GM18511 (cell line): ENCODE results near the gene RALGAPB.

Experiments used
- ATAC-seq: cut with Tn5 transposase; IDR thresholded peaks from one replicate; pipeline ENCODE4 v1.9.1; 2021; ENCODE audit warnings: mild to moderate bottlenecking, moderate library complexity; ENCODE audit not compliant: unreplicated experiment

The RALGAPB gene

DNA sequence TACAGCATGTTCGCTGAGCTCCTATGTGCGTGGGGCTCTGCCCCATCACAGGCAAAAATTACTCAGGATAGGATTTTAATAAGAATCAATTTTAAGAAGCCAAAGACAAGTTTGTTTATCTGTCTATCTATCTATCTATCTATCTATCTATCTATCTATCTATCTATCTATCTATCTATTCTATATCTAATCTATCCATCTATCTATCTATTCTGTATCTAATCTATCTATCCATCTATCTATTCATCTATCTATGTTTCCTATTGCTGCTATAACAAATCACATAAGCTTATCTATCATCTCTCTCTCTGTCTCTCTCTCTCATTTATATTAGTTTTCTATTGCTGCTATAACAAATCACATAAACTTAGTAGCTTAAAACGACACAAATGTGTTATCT lies 130.6 kb downstream of the RALGAPB start:
- no peak for ATAC-seq

DNA sequence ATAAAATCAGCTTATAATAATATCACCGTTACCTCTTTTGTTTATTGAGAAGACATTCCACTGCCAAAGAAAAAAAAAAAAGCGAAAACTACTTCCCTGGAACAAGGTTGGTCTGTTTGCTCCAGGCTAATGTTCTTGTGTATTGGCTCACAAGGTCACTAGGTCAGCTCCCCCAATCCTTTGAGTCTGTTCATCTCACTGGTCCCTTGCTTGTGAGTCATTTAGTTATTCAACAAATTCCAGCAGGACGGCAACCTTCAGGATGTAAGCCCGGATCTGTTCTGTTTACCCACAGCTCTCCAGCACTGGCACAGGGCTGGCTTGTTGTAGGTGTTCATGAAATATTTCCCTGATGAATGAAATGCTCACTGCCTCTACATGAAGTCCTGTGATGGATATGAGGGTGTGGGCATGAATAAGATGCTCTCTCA lies 132.2 kb downstream of the RALGAPB start:
- ATAC-seq, result no peak

DNA sequence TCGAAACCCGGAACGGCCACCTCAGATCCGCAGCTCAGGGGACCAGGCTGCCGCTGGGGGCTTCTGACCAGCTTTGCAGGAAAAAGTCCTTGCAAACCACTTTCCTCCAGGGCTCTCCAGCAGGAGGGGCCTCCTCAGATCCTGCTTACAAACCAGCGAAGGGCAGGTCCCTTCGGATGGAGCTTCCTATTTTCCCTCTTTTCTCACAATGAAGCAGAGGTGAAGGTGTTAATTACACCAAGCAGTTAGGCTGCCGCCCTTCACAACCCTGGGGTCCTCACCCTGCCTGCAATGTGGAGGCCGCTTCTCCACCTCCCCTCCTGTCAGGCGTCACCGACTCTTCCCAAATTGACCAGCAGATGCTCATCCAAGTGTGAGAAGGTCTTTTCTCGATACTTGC lies 134.7 kb downstream of the RALGAPB start:
- no peak for ATAC-seq

DNA sequence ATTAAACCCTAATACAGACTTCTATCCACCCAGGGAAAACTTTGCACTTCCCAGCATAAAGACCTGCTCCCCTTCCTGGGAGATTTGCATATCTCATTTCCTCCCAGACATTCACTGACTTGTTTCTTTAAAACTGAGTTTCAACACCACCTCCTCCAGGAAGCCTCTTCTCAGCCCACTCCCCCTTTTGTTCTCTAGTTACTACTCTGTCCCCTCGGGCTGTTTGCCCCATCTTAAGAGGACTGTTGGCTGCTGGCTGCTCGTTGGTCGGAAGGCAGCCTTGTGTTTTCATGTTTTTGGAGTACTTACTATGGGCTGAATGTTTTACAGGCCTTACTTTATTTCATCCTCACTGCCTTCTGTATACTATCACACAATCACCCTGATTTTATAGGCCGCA lies 135.5 kb downstream of the RALGAPB start:
- no peak for ATAC-seq

DNA sequence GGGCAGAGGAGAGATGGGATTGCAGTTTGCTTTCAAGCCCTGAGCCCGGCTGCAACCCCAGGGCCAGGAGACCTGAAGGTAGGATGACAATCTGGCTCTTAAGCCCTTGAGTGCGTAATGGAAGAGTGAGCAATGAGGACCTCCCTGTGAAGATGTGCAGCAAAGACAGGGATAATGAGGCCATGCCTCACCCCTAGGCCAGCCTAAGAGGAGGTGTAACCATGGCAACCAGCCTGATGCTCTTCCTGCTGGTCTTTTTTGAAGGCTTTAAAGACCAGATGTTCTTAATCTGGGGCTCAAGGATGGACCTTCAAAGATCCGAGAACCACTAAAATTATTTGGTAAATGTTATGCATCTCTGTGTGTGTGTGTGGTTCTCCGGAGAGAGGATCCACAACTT lies 137.2 kb downstream of the RALGAPB start:
- no peak for ATAC-seq

DNA sequence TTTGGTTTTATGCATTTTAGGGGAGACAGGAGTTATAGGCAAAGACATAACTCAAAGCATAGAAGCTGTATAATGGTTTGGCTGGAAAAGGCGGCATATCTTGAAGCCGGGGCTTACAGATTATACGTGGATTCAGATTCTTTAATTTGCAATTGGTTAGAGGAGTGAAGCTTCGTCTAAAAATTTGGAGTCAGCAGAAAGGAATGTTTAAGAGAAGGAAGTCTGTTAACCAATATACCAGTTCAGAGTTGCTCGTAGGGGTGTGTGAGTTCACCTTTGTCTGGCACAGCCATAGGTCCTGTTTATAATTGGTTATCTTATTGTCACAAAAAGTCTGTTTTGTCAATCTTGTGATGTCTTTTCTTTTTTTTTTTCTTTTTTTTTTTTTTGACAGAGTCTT lies 137.9 kb downstream of the RALGAPB start:
- ATAC-seq, result no peak

DNA sequence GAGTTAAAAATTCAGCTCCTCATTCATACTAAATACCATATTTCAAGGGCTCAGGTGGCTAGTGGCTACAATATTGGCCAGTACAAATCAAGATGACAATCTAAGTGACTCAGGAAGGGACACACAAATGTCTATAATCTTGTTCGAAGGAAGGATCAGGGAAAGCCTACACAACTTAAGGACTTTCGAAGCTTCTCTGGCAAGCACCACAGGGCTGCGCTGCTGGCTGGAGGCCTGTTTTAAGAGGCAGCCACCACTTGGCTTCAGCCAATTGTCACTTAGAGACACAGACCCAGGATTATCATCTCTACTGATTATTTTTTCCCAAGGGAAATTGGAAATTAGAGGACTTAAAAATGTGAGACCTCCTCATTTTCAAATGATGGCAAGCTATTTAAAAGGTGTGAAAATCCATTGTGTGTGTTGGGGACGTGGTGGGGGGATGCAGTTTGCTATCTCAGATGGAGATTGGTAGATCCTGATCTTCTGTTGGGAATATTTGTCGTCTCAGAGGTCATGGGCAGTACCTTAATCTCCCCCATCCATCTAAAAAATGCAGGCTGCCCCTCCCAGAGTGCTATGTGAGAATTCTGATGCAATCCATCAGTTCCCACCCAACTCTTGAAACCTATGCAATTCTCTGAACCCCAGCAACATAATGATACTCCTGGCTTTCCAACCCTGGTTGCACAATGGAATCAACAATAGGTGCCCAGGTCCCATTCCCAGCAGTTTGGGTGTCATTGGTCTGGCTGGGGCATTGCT lies 140.3 kb downstream of the RALGAPB start:
- no peak for ATAC-seq

DNA sequence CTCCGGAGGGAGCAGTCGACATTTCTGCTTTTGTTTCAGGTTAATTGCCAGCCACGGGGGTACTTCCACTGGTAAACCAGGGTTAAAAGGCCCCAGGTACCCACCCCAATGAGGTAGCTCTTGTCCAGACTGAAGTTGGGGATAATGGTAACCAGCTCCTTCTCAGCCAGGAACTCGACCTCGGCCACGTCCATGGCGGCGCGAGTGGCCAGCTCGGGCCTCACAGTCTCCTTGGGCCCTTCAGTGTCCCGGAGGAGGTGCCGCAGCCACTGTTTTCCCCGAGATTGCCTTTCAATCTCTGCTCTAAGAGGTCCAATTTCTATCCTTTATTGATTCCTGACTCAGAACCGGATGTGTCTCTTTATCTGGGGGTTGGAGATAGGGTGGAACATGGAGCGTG lies 142.6 kb downstream of the RALGAPB start:
- no peak for ATAC-seq

DNA sequence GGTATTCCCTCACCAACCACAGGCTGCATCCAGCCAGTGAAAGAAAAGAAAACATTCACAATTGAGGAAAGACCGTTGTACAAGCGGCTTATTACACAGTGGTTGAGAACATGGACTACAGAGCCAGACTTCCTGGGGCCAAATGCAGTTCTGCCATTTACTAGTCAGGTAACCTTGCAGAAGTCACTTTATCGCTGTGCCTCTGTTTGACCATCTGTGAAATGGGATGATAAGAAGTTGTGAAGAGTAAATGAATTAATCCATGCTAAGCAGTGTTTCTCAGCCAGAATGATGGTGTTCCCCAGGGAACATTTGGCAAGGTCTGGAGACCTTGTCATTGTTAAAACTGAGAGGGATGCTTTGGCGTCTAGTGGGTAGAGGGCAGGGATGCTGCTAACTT lies 143.8 kb downstream of the RALGAPB start:
- ATAC-seq, result no peak

DNA sequence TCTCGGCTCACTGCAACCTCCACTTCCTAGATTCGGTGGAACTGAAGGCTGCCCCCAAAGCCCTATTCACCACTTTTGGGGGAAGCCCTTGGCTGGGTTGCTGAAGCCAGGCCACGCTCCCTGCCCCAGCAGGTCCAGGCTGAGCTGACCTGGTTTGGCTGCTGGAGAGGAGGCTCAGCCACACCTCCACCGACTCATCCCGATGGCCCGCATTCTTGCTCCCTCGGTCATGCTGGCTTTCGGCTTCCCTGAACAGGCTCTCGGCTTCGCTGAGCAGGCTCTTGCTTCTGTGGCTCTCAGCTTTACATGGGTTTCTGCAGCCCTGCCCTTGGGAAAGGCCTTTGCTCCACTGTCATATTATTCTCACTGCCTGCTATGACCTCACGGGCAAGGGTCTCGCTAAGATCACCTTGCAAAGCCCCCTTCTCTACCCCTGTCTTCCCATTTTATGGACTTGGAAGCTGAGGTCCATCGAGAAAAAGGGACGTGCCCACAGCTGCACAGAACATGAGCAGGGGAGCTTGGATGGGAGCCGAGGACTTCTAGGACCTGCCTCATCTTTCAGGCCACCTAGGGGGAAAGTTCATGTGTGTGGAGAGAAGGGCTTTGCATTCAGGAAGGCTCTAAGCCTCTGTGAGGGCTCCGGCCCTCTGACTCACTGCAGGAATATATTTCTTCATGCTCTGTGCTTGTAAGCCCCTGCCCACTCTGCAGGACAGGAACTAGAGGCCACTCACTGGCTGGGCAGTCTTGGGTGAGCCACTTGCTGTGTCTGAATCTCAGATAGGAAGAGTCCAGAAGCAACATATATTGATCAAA lies 144.6 kb downstream of the RALGAPB start:
- no peak for ATAC-seq

DNA sequence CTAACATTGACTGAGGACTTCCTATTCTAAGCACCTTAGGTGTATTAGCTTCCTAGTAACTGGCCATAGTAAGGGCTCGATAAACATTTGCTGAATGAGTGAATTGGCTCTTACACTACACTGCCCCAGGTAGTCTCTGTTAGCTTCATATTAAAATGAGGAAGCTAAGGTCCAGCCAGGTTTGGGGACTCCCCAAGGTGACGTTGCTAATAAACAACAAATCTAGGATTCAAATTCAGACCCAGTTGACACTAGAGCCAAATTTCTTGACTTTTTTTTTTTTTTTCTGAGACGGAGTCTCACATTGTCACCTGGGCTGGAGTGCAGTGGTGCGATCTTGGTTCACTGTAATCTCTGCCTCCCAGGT lies 145.2 kb downstream of the RALGAPB start:
- no peak for ATAC-seq

DNA sequence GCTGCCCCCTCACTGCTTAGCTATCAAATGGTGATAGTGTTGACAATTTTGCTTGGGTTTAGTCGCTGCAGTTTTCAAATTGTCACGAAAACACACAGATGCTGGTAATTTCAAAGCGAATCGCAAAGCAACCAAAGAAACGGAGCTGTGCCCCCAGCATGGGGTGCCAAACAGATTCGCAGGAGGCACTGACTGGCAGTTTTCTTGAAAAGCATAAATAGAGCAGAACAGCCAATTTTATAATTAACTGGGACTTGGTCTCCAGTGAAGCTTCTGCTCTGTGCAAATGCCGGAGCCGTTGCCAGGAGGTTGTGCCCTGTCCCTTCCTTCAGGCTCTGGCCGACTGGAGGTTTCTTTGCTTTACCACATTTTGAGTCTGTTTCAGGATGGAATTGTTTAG lies 147.8 kb downstream of the RALGAPB start:
- no peak for ATAC-seq

DNA sequence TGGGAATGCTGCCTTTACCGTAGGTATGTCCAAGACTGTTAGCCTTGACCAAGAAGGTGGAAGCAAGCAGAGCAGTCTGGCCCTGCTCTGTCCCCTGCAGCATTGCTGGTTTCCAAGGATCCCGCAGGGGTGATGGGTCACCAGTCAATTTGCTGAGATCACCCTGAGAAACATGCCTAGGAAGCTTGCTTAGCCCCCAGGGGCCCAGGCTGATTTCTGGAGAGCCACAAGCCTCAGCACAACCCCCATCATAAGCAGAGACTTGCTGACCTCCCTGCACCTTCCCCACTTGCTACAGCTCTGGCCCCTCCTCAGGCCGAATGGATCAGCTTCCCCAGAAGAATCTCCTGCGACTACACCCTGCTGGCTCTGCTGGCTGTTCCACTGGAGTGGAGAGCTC lies 150.4 kb downstream of the RALGAPB start:
- no peak for ATAC-seq

DNA sequence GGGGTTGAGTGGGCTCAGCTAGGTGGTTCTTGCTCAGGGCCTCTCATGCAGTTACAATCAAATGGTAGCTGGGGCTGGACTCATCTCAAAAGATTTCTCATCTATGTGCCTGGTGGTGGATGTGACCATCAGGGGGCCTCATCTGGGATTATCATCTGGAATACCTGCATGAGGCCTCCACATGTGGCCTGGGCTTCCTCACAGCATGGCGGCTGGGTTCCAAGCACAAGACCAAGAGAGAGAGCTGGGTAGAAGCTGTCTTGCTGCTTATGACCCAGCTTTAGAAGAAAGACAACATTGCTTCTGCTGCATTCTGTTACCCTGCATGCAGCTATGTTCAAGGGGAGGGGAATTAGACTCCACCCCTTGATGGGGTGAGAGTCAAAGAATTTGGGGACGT lies 151.4 kb downstream of the RALGAPB start:
- ATAC-seq, result no peak

DNA sequence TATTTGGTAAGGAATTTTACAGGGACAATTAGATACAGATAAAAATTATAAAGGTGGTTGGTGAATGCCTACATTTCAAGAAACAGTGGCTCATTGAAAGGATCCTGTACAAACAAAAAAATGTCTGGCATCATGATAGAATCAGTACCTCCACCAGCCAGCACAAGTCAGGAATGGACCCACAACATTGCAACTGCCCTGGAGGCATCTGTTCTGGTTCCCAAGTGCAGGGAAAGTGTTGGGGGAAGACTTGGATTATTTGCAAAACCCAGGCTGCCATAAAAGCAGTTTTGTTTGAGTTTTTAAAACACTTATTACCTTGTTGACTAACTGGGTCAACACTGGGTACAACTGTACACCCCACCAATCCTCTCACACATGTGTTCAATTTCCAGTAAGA lies 153.3 kb downstream of the RALGAPB start:
- no peak for ATAC-seq

DNA sequence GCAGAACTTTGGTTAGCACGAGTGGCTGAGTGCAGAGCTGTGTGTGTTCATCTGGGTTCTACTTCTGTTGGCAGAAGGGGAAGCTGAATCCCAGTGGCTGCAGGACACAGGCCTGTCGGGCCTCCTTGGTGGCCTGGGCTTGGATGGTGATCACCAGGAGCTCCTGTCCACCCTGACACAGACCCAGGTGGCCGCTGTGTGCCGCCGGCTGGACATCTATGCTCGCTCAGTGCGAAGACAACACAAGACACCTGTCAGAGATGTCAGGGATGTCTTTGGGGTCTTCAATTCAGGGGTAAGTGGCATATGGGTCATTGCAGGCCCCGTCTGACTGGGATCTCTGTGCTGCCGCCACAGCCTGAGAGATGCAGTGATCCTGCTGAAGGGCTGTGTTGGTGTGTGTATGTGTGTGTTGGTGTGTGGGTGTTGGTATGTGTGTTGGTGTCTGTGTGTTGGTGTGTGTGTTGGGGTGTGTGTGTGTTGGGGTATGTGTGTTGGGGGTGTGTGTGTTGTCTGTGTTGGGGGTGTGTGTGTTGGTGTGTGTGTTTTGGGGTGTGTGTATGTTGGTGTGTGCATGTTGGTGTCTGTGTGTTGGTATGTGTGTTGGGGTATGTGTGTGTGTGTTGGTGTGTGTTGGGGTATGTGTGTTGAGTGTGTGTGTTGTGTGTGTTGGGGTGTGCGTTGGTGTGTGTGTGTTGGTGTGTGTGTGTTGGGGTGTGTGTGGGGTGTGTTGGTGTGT lies 154.4 kb downstream of the RALGAPB start:
- no peak for ATAC-seq
